ENCODE measurements around the gene NUMA1.

Gene NUMA1

GRCh38 chr11:71998061-71998460 is 82.3 kb downstream of the NUMA1 start:
- DNase-seq = no peak

DNA sequence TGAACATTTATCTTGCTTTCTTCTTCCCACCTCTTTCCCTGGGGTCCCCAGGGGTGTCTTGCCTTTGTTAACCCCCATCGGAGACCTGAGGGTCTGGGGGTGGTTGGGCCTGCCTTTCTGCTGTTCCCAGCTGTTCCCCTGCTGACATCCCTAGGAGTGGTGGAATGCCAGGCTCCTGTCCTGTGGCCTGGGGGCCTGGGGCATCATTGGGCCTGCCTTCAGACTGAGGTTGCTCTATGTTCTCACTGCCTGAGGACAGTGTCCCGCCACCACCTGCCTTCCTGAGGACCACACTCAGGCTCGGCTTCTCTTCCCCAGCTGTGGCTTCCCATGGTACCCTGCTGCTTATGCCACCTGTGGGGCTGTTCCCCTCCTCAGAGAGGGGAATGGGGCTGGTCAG is 82.7 kb downstream of the NUMA1 start:
- DNase-seq = no peak

DNA sequence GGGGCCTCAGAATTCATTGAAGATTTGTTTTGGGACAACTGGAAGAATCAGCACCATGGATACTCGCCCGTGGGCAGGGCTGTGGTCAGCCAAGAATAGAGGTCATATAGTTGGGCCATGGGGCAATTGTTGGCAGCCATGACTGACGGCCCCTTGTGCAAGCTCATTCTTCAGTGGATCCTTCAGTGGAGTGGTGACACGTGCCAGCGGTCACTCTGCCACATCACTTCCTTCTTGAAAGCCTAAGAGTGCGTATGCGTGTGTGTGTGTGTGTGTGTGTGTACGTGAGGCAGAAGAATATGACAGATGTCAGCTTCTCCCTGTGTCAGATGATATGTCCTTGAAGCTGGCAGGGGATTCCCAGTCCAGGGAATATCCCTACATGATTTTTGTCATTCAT is 83.4 kb downstream of the NUMA1 start:
- DNase-seq = no peak

- no peak for DNase-seq
Observed at GRCh38 chr11:71996517-71996916, 83.8 kb downstream of the NUMA1 start.

- no peak for DNase-seq
Observed at GRCh38 chr11:71995726-71996291, 84.5 kb downstream of the NUMA1 start.

- no peak for DNase-seq
Observed at GRCh38 chr11:71994786-71995185, 85.6 kb downstream of the NUMA1 start.

GRCh38 chr11:71992136-71992730 is 88.1 kb downstream of the NUMA1 start:
- no peak for DNase-seq

DNA sequence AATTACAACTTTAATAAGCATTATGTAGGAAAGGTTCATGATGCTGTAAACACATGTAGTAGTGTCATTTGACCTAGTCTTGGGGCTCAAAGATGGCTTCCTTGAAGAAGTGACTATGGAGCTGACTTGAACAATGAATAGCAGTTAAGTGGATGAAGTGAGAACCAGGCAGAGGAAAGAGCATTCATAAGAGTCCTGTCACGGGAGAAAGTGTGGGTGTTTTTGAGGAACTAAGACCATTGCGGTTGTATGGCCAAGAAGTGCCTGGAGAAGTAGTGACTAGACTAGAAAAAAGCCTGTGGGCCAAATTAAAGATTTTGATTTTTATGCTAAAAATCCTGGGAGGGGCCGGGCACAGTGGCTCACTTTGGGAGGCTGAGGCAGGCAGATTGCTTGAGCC is 88.8 kb downstream of the NUMA1 start:
- no peak for DNase-seq

- no peak for DNase-seq
Observed at GRCh38 chr11:71990701-71991100, 89.6 kb downstream of the NUMA1 start.

- peak; percentile 33 for DNase-seq
Observed at GRCh38 chr11:71988050-71988449, 92.3 kb downstream of the NUMA1 start.

DNA sequence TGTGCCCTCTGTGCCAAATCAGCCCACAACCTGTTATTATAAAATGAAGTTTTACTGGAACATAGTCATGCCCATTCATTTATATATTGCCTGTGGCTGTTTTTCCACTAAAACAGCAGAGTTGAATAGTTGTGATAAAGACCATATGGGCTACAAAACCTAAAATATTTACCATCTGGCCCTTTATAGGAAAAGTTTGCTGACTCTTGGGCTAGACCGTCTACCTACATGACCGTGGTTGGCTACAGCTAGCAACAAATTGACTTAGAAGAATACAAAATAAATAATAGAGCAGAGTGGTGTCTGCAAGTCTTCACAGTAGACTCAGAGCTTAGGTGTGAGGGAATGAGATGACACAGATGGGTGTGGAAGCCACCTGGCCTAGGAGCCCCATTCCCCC is 92.8 kb downstream of the NUMA1 start:
- no peak for DNase-seq

GRCh38 chr11:71986131-71986530 is 94.2 kb downstream of the NUMA1 start:
- no peak for DNase-seq

GRCh38 chr11:71979602-71980001 is 100.7 kb downstream of the NUMA1 start:
- no peak for DNase-seq

DNA sequence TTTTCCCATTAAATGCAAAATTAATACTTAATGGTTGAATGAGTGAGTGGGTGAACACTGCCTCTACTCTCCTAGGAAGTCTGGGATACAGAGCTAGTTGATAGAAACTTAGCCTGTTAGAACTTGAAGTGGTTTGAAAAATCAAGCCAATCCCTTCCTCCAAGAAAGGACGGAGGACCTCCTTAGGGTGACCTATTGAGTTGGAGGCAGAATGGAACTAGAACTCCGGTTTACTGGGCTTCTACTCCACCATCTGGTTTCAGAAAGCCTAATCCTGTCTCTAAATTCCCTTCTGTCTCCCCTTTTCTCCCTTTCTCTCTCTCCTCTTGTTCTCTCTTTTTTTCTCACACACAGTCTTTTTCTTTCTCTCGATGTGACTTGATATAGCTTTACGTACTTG is 101.2 kb downstream of the NUMA1 start:
- DNase-seq = no peak

- peak; percentile 77 for DNase-seq
Observed at GRCh38 chr11:71977743-71978418, 102.5 kb downstream of the NUMA1 start.

- DNase-seq = no peak
Observed at GRCh38 chr11:71977090-71977489, 103.3 kb downstream of the NUMA1 start.

DNA sequence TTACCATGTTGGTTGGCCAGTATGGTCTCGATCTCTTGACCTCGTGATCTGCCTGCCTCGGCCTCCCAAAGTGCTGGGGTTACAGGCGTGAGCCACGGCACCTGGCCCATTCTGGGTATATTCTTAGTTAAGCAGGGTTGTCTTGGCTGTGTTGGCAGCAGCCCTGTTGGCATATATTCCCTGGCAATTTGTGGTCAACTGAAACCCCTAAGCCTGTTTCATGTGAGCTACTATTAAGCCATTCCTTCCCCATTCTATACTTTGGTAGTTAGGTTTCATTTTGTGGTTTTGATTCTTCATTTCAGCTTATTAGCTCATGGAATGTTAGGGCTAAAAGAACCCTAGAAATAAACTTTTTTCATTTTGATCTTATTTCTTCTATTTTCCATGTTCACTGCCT is 103.8 kb downstream of the NUMA1 start:
- DNase-seq = no peak

GRCh38 chr11:71971680-71972079 is 108.7 kb downstream of the NUMA1 start:
- peak; percentile 41 for DNase-seq

GRCh38 chr11:71964641-71965040 is 115.7 kb downstream of the NUMA1 start:
- DNase-seq = no peak

DNA sequence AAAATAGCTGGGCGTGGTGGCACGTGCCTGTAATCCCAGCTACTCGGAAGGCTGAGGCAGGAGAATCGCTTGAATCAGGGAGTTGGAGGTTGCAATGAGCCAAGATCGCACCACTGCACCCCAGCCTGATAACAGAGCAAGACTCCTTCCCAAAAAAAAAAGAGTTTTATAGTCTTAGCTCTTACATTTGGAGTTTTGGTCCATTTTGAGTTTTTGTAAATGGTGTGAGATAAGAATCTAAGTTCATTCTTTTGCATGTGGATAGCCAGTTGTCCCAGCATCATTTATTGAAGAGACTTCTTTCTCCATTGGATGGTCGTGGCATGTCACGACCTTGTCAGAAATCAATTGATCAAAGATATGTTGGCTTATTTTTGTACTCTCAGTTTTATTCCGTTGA is 116.9 kb downstream of the NUMA1 start:
- no peak for DNase-seq

- no peak for DNase-seq
Observed at GRCh38 chr11:71962428-71963038, 117.8 kb downstream of the NUMA1 start.

DNA sequence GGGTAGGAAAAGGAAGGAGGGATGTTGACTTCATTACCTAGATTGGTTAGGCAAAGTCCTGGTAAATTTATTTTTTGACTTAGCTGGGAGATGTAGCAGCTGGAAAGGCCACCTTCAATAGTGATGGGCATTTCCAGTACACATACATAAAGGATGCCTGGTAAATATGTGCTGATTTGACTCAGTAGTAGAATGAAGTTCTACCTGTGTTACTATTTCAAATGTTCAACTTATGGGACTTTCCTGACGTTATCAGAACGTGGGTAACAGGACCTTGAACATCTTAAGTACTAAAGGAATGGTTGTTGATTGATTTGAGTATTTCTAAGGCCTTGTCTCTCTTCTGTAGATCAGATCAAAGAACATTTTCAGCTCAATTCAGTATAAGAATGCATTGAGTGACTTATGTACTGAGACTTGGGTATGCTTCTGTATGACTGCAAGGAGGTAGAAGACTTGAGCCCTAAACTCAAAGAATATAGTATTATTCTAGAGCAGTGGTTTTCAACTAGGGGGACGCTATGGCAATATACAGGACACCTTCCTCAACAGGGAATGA is 124.4 kb downstream of the NUMA1 start:
- DNase-seq = no peak

Measured in eye (tissue), 1 donor.